RWPE2 (cell line): Measurements from ENCODE around the gene CNTNAP2.

ENCODE experiments used
- ATAC-seq: fragments of 200-7000 bp; cut with Tn5 transposase; 3 replicates; pipeline ENCODE4 v1.9.1; 2021; ENCODE audit warnings: low read depth
- DNase-seq: peaks from one replicate; pipeline ENCODE4 v3.0.0-alpha.2; 2020; ENCODE audit warnings: low spot score
- H3K27ac ChIP-seq: fragments of 450-650 bp; 2 replicates; pipeline ENCODE4 v1.5.1; 2017; ENCODE audit warnings: mild to moderate bottlenecking; ENCODE audit not compliant: poor library complexity, severe bottlenecking
- H3K27me3 ChIP-seq: fragments of 250-450 bp; sonication (Bioruptor Pico); 2 replicates; pipeline ENCODE4 v1.5.1; 2021; ENCODE audit warnings: mild to moderate bottlenecking, moderate library complexity; ENCODE audit not compliant: insufficient read depth, poor library complexity, severe bottlenecking
- H3K36me3 ChIP-seq: fragments of 250-450 bp; sonication (Bioruptor Pico); 2 replicates; pipeline ENCODE4 v1.5.1; 2020; ENCODE audit warnings: low read depth, mild to moderate bottlenecking, moderate library complexity
- H3K4me1 ChIP-seq: fragments of 250-450 bp; sonication (Bioruptor Pico); 2 replicates; pipeline ENCODE4 v1.5.1; 2021; ENCODE audit warnings: mild to moderate bottlenecking, moderate library complexity; ENCODE audit not compliant: insufficient read depth, poor library complexity, severe bottlenecking
- H3K4me3 ChIP-seq: fragments of 250-450 bp; sonication (Bioruptor Pico); 2 replicates; pipeline ENCODE4 v1.5.1; 2021; ENCODE audit warnings: mild to moderate bottlenecking, moderate library complexity; ENCODE audit not compliant: severe bottlenecking
- H3K9me3 ChIP-seq: fragments of 250-450 bp; sonication (Bioruptor Pico); 2 replicates; pipeline ENCODE4 v1.5.1; 2021; ENCODE audit warnings: mild to moderate bottlenecking, moderate library complexity; ENCODE audit not compliant: severe bottlenecking
- CTCF ChIP-seq: fragments of 450-650 bp; IDR thresholded peaks from one replicate; pipeline ENCODE4 v1.5.1; 2017; ENCODE audit warnings: mild to moderate bottlenecking, moderate library complexity; ENCODE audit not compliant: poor library complexity, severe bottlenecking

The CNTNAP2 gene

GRCh38 chr7:147742301-147742700 is 1625.7 kb downstream of the CNTNAP2 start:
- DNase-seq = no peak
- H3K4me1 ChIP-seq = no peaks in the 10 kb centered on the region
- no peak overlapping the region for H3K4me3 ChIP-seq
- no peaks in the 10 kb centered on the region for H3K9me3 ChIP-seq
- ATAC-seq = no peak
- H3K27ac ChIP-seq = no peak overlapping the region
- H3K27me3 ChIP-seq = no peaks in the 10 kb centered on the region
- no peaks in the 10 kb centered on the region for H3K36me3 ChIP-seq
- no peak for TF ChIP-seq CTCF

DNA sequence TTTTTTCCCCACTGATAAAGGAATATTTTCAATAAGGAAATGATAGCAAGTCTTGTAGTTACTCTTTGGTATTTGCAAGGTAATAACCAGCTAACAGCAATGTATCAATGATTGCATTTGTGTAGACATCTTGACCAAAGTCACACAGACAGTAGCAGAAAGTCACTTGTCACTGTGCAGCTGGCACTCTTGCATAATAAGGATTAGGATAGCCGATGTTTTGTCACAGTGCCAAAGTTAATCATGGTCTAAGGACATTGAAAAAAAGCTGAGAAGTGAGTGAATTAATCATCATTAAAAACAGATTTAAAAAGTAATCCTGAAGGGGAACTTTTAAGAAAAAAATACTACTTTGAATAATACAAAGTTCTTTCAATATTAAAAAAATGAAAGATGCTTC is 1639.7 kb downstream of the CNTNAP2 start:
- DNase-seq = no peak
- H3K36me3 ChIP-seq = no peaks in the 10 kb centered on the region
- no peak overlapping the region for H3K27ac ChIP-seq
- H3K4me3 ChIP-seq = no peak overlapping the region
- ATAC-seq = no peak
- no peak for TF ChIP-seq CTCF
- H3K4me1 ChIP-seq = no peaks in the 10 kb centered on the region
- no peaks in the 10 kb centered on the region for H3K27me3 ChIP-seq
- no peaks in the 10 kb centered on the region for H3K9me3 ChIP-seq

GRCh38 chr7:147759327-147759943 is 1642.8 kb downstream of the CNTNAP2 start:
- DNase-seq (no peak), ATAC-seq (no peak)
- Histone ChIP-seq H3K27me3 (no peaks in the 10 kb centered on the region), H3K4me3 (no peak overlapping the region), H3K9me3 (no peaks in the 10 kb centered on the region), H3K36me3 (no peaks in the 10 kb centered on the region), H3K4me1 (no peaks in the 10 kb centered on the region), H3K27ac (no peak overlapping the region)
- TF ChIP-seq CTCF = no peak

DNA sequence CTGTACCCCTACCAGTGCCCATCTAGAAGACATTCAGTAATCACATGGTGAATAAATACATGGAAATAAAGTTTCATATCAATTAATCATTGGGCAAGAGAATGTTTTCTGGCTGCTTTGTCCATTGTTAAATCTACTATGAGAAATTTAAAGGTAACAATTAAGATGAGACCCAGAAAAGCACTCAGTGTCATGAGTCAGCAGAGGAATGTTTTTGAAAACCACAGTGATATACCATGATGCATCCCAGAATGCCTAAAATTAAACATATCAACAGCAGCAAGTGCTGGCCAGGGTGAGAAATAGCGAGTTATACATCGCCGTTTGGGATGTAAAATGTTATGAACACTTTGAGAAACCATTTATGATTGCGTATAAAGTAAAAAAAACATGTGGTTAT is 1648.7 kb downstream of the CNTNAP2 start:
- no peak for TF ChIP-seq CTCF

GRCh38 chr7:147771344-147771743 is 1654.7 kb downstream of the CNTNAP2 start:
- H3K4me3 ChIP-seq = no peak overlapping the region
- no peak for TF ChIP-seq CTCF

More for the DNA sequence above, 1648.7 kb downstream of the CNTNAP2 start:
- no peak for ATAC-seq
- H3K9me3 ChIP-seq = no peaks in the 10 kb centered on the region
- DNase-seq = no peak
- no peaks in the 10 kb centered on the region for H3K36me3 ChIP-seq
- no peak overlapping the region for H3K27ac ChIP-seq
- no peak overlapping the region for H3K4me3 ChIP-seq
- no peaks in the 10 kb centered on the region for H3K27me3 ChIP-seq
- no peaks in the 10 kb centered on the region for H3K4me1 ChIP-seq

More at GRCh38 chr7:147771344-147771743, 1654.7 kb downstream of the CNTNAP2 start:
- no peak for ATAC-seq
- Histone ChIP-seq H3K4me1 (no peaks in the 10 kb centered on the region), H3K27me3 (no peaks in the 10 kb centered on the region), H3K27ac (no peak overlapping the region), H3K36me3 (no peaks in the 10 kb centered on the region), H3K9me3 (no peaks in the 10 kb centered on the region)
- DNase-seq = no peak
